Measurements from ENCODE around the gene CYP4F12. TPM values are rescaled to one million over a fixed set of nuclear protein-coding genes. Genes with fewer than 3 reads are reported as not detected.
"Not testable (repeated sequence)": the region's sequence is repeated elsewhere in the genome, so short reads cannot be mapped to it uniquely, and the experiment has no call there.

Gene CYP4F12
- total RNA-seq, 2 experiments from 2014 or later: 0.09 TPM; not detected in 1

GRCh38 chr19:15679089-15679488 is 6.2 kb downstream of the CYP4F12 start:
- Histone ChIP-seq H3K4me3 (ENCODE audit: low read depth, low read length, poor library complexity, severe bottlenecking) (no peak overlapping the region), H3K4me2 (ENCODE audit: low read length) (no peak overlapping the region), H3K9me3 (ENCODE audit: low read length) (no peaks in the 10 kb centered on the region), H4K20me1 (ENCODE audit: insufficient read depth, low read length) (no peaks in the 10 kb centered on the region), H2AFZ (ENCODE audit: low read length) (no peak overlapping the region), H3K9me2 (ENCODE audit: insufficient read depth, low read length) (no peaks in the 10 kb centered on the region), H3K79me2 (ENCODE audit: insufficient read depth, low read depth, low read length) (no peaks in the 10 kb centered on the region), H3K27ac (ENCODE audit: low read depth, low read length, poor library complexity, severe bottlenecking) (no peak overlapping the region), H3K4me1 (ENCODE audit: insufficient read depth, low read length, poor library complexity, severe bottlenecking) (no peaks in the 10 kb centered on the region), H3K36me3 (ENCODE audit: insufficient read depth, low read length) (no peaks in the 10 kb centered on the region)
- CTCF ChIA-PET (ENCODE audit: unreplicated experiment): no interaction called here
- POLR2A ChIA-PET: interaction anchor here (0.7 to 1.1 kb wide), 2 partner anchors 164 to 237 kb away, joined by 3 to 4 read pairs; no protein-coding TSS in a partner anchor
- DNase-seq (ENCODE audit: low spot score): no peak
- intact Hi-C loops (cut with micrococcal nuclease; ENCODE audit: unreplicated experiment): no loop called here
- BruUV-seq (replicated peaks): no TSS peak
- TF ChIP-seq EZH2phosphoT487 (IDR thresholded peaks at IDR 0.05; ENCODE audit: borderline replicate concordance, low read depth, low read length) (no peak), CTCF (conservative IDR thresholded peaks at IDR 0.05; ENCODE audit: low read length) (no peak)

- H3K4me1 ChIP-seq (ENCODE audit: insufficient read depth, low read length, poor library complexity, severe bottlenecking); H3K27ac ChIP-seq (ENCODE audit: low read depth, low read length, poor library complexity, severe bottlenecking); intact Hi-C loops (cut with micrococcal nuclease; ENCODE audit: unreplicated experiment); H2AFZ ChIP-seq (ENCODE audit: low read length); DNase-seq (ENCODE audit: low spot score); H3K4me3 ChIP-seq (ENCODE audit: low read depth, low read length, poor library complexity, severe bottlenecking); BruUV-seq (replicated peaks); CTCF ChIA-PET (ENCODE audit: unreplicated experiment); H3K4me2 ChIP-seq (ENCODE audit: low read length); H3K9me2 ChIP-seq (ENCODE audit: insufficient read depth, low read length); H4K20me1 ChIP-seq (ENCODE audit: insufficient read depth, low read length); POLR2A ChIA-PET; H3K36me3 ChIP-seq (ENCODE audit: insufficient read depth, low read length); H3K9me3 ChIP-seq (ENCODE audit: low read length); H3K79me2 ChIP-seq (ENCODE audit: insufficient read depth, low read depth, low read length): not testable (repeated sequence)
Measured at GRCh38 chr19:15679865-15680264, 7.0 kb downstream of the CYP4F12 start.

- H3K4me3 ChIP-seq (ENCODE audit: low read depth, low read length, poor library complexity, severe bottlenecking): no peak overlapping the region
- no peaks in the 10 kb centered on the region for H3K9me2 ChIP-seq (ENCODE audit: insufficient read depth, low read length)
- intact Hi-C loops (cut with micrococcal nuclease; ENCODE audit: unreplicated experiment): no loop called here
- no peak overlapping the region for H3K27ac ChIP-seq (ENCODE audit: low read depth, low read length, poor library complexity, severe bottlenecking)
- H4K20me1 ChIP-seq (ENCODE audit: insufficient read depth, low read length): no peaks in the 10 kb centered on the region
- H2AFZ ChIP-seq (ENCODE audit: low read length): no peak overlapping the region
- no peaks in the 10 kb centered on the region for H3K36me3 ChIP-seq (ENCODE audit: insufficient read depth, low read length)
- H3K4me1 ChIP-seq (ENCODE audit: insufficient read depth, low read length, poor library complexity, severe bottlenecking): no peaks in the 10 kb centered on the region
- no TSS peak for BruUV-seq (replicated peaks)
- TF ChIP-seq CTCF (conservative IDR thresholded peaks at IDR 0.05; ENCODE audit: low read length): no peak
- no peak for TF ChIP-seq EZH2phosphoT487 (IDR thresholded peaks at IDR 0.05; ENCODE audit: borderline replicate concordance, low read depth, low read length)
- H3K79me2 ChIP-seq (ENCODE audit: insufficient read depth, low read depth, low read length): no peaks in the 10 kb centered on the region
- POLR2A ChIA-PET: no interaction called here
- H3K9me3 ChIP-seq (ENCODE audit: low read length): no peaks in the 10 kb centered on the region
- no peak overlapping the region for H3K4me2 ChIP-seq (ENCODE audit: low read length)
- DNase-seq (ENCODE audit: low spot score): no peak
- CTCF ChIA-PET (ENCODE audit: unreplicated experiment): no interaction called here
Measured at GRCh38 chr19:15680478-15681322, 7.8 kb downstream of the CYP4F12 start.
